B cell (primary cell): ENCODE measurements around the gene RNF44.

Experiments used
- EZH2 ChIP-seq: IDR thresholded peaks from 2 replicates; pipeline ENCODE4 v1.6.1; 2012; ENCODE audit warnings: borderline replicate concordance, low read depth, mild to moderate bottlenecking, moderate library complexity, low read length; ENCODE audit not compliant: insufficient read depth, poor library complexity, severe bottlenecking
- TF ChIP-seq, protein P1 (sequence below): fragments of 200-600 bp; IDR thresholded peaks from one replicate; pipeline ENCODE4 v1.8.0; 2022; ENCODE audit warnings: antibody characterized with exemption, mild to moderate bottlenecking

DNA sequence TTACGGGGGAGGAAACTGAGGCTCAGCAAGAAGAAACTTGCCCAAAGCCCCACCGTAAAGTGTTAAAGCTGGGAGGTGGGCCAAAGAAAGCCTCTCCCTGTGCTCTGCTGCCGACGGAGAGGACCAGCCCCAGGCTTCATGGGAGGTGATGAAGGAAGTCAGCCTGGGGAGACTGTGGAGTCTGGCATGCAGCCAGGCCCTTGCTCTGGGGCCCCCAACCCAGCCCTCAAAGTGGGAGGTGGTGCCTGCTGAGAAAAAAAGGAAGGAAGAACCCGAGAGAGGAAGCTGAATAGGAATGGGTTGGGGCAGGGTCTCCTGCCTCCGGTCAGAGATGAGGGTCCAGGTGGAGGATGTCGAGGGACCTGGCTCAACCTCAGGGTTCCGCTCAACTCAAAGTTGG is 3.8 kb downstream of the RNF44 start:
- TF ChIP-seq, protein P1, sequence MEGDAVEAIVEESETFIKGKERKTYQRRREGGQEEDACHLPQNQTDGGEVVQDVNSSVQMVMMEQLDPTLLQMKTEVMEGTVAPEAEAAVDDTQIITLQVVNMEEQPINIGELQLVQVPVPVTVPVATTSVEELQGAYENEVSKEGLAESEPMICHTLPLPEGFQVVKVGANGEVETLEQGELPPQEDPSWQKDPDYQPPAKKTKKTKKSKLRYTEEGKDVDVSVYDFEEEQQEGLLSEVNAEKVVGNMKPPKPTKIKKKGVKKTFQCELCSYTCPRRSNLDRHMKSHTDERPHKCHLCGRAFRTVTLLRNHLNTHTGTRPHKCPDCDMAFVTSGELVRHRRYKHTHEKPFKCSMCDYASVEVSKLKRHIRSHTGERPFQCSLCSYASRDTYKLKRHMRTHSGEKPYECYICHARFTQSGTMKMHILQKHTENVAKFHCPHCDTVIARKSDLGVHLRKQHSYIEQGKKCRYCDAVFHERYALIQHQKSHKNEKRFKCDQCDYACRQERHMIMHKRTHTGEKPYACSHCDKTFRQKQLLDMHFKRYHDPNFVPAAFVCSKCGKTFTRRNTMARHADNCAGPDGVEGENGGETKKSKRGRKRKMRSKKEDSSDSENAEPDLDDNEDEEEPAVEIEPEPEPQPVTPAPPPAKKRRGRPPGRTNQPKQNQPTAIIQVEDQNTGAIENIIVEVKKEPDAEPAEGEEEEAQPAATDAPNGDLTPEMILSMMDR, result no peak
- no peak for TF ChIP-seq EZH2
